ENCODE measurements around the gene CD48. TPM values are rescaled to one million over a fixed set of nuclear protein-coding genes. Genes with fewer than 3 reads are reported as not detected.

CD48 gene
- total RNA-seq, 1 experiment from 2014 or later: not detected

DNA sequence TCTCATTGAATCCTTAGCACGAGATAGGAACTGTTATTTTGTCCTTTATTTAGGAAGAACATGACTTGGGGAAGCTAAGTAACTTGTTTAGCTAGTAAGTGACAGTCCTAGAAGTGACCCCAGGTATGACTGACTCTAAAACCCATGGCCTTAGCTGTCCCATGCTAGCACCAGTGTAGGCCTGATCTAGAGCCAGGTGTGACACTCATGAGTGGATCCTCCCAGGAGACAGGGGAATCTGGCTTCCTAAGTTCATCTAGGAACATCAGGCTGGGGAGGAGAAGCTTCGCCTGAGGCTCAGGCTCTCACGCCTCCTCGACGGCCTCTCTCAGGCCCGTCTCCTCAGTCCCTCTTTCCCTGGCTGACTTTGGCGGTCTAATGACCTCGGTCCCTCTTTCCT lies 31.2 kb downstream of the CD48 start:
- CTCF ChIA-PET: no interaction called here
- no peak for TF ChIP-seq EZH2 (IDR thresholded peaks at IDR 0.05; ENCODE audit: borderline replicate concordance, low read depth, low read length, poor library complexity, severe bottlenecking)
- TF ChIP-seq, protein P1, sequence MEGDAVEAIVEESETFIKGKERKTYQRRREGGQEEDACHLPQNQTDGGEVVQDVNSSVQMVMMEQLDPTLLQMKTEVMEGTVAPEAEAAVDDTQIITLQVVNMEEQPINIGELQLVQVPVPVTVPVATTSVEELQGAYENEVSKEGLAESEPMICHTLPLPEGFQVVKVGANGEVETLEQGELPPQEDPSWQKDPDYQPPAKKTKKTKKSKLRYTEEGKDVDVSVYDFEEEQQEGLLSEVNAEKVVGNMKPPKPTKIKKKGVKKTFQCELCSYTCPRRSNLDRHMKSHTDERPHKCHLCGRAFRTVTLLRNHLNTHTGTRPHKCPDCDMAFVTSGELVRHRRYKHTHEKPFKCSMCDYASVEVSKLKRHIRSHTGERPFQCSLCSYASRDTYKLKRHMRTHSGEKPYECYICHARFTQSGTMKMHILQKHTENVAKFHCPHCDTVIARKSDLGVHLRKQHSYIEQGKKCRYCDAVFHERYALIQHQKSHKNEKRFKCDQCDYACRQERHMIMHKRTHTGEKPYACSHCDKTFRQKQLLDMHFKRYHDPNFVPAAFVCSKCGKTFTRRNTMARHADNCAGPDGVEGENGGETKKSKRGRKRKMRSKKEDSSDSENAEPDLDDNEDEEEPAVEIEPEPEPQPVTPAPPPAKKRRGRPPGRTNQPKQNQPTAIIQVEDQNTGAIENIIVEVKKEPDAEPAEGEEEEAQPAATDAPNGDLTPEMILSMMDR (conservative IDR thresholded peaks at IDR 0.05; ENCODE audit: low read depth, low read length): no peak
- no peak for DNase-seq (ENCODE audit: low spot score)
- POLR2A ChIA-PET (ENCODE audit: low non-redundant PET): no interaction called here
- no peaks in the 10 kb centered on the region for H3K4me1 ChIP-seq (ENCODE audit: insufficient read depth, low read length, poor library complexity, severe bottlenecking)
- H3K36me3 ChIP-seq (ENCODE audit: insufficient read depth, low read length, poor library complexity, severe bottlenecking): no peaks in the 10 kb centered on the region
- H3K27me3 ChIP-seq (replicated peaks; ENCODE audit: insufficient read depth, low read depth, low read length, poor library complexity): no peaks in the 10 kb centered on the region
- no peak overlapping the region for H3K27ac ChIP-seq (ENCODE audit: low read depth, low read length, poor library complexity, severe bottlenecking)
- no peak overlapping the region for H3K4me3 ChIP-seq (ENCODE audit: low read depth, low read length, poor library complexity, severe bottlenecking)
- intact Hi-C loops (cut with micrococcal nuclease; ENCODE audit: unreplicated experiment): loop anchor here (10.0 kb wide), 1 partner anchor 136 kb away; no protein-coding TSS in a partner anchor
- no peaks in the 10 kb centered on the region for H3K9me3 ChIP-seq (ENCODE audit: low read depth, low read length, poor library complexity, severe bottlenecking)
- no TSS peak for BruUV-seq (replicated peaks)

- CTCF ChIA-PET: no interaction called here
Measured at GRCh38 chr1:160679893-160680292, 31.7 kb downstream of the CD48 start.

DNA sequence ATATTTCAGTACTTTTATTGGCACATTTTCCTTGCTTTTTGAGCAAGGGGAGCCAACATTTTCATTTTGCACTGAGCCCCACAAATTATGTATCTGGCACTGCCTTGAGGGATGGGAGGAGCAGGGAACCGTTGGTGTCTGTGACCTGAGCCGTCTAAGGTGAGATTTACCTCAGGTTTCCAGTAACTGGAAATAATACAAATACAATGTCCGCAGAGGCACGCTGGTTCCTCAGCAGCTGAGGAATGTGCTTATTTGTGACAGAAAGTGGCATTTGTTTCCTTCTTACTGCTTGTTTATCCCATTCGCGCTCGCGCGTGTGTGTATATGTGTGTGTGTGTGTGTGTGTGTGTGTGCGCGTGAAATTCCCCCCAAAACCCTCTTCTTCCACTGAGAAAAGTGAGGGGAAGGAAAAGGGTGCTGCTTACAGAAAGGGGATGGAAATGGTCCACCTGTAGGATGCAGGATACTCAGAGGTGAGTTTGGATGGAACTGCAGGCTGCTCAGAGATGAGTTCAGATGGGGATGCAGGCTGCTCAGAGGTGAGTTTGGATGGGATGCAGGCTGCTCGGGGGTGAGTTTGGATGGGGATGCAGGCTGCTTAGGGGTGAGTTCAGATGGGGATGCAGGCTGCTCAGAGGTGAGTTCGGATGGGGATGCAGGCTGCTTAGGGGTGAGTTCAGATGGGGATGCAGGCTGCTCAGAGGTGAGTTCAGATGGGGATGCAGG lies 34.6 kb downstream of the CD48 start:
- POLR2A ChIA-PET (ENCODE audit: low non-redundant PET): no interaction called here
- no TSS peak for BruUV-seq (replicated peaks)
- no peak overlapping the region for H3K4me3 ChIP-seq (ENCODE audit: low read depth, low read length, poor library complexity, severe bottlenecking)
- TF ChIP-seq, protein P1 (conservative IDR thresholded peaks at IDR 0.05; ENCODE audit: low read depth, low read length): no peak
- TF ChIP-seq EZH2 (IDR thresholded peaks at IDR 0.05; ENCODE audit: borderline replicate concordance, low read depth, low read length, poor library complexity, severe bottlenecking): no peak
- H3K27ac ChIP-seq (ENCODE audit: low read depth, low read length, poor library complexity, severe bottlenecking): no peak overlapping the region
- no peaks in the 10 kb centered on the region for H3K9me3 ChIP-seq (ENCODE audit: low read depth, low read length, poor library complexity, severe bottlenecking)
- H3K27me3 ChIP-seq (replicated peaks; ENCODE audit: insufficient read depth, low read depth, low read length, poor library complexity): peaks cover 12% of the 10 kb centered on the region
- no peaks in the 10 kb centered on the region for H3K4me1 ChIP-seq (ENCODE audit: insufficient read depth, low read length, poor library complexity, severe bottlenecking)
- CTCF ChIA-PET: no interaction called here
- intact Hi-C loops (cut with micrococcal nuclease; ENCODE audit: unreplicated experiment): loop anchor here (5.0 kb wide), 1 partner anchor 70 kb away; no protein-coding TSS in a partner anchor
- no peaks in the 10 kb centered on the region for H3K36me3 ChIP-seq (ENCODE audit: insufficient read depth, low read length, poor library complexity, severe bottlenecking)
- no peak for DNase-seq (ENCODE audit: low spot score)

More at GRCh38 chr1:160679893-160680292, 31.7 kb downstream of the CD48 start:
- H3K27me3 ChIP-seq (replicated peaks; ENCODE audit: insufficient read depth, low read depth, low read length, poor library complexity): no peaks in the 10 kb centered on the region
- no peak overlapping the region for H3K27ac ChIP-seq (ENCODE audit: low read depth, low read length, poor library complexity, severe bottlenecking)
- H3K4me3 ChIP-seq (ENCODE audit: low read depth, low read length, poor library complexity, severe bottlenecking): no peak overlapping the region
- no peak for TF ChIP-seq EZH2 (IDR thresholded peaks at IDR 0.05; ENCODE audit: borderline replicate concordance, low read depth, low read length, poor library complexity, severe bottlenecking)
- TF ChIP-seq, protein P1 (conservative IDR thresholded peaks at IDR 0.05; ENCODE audit: low read depth, low read length): no peak
- no TSS peak for BruUV-seq (replicated peaks)
- no peaks in the 10 kb centered on the region for H3K4me1 ChIP-seq (ENCODE audit: insufficient read depth, low read length, poor library complexity, severe bottlenecking)
- POLR2A ChIA-PET (ENCODE audit: low non-redundant PET): no interaction called here
- no peaks in the 10 kb centered on the region for H3K9me3 ChIP-seq (ENCODE audit: low read depth, low read length, poor library complexity, severe bottlenecking)
- DNase-seq (ENCODE audit: low spot score): no peak
- intact Hi-C loops (cut with micrococcal nuclease; ENCODE audit: unreplicated experiment): loop anchor here (5.0 to 10.0 kb wide), 2 partner anchors 73 to 135 kb away; no protein-coding TSS in a partner anchor
- H3K36me3 ChIP-seq (ENCODE audit: insufficient read depth, low read length, poor library complexity, severe bottlenecking): no peaks in the 10 kb centered on the region
